Activated T-helper 1 cell treated with anti-CD3 and anti-CD28 coated beads, Interleukin-2, amount 50 U/mL, for 16 hours (primary cell): ENCODE results near the gene SMARCA2.

Source experiments
- DNase-seq, 2 donors: peaks; one replicate each; pipeline ENCODE4 v3.0.0-alpha.2; 2020; ENCODE audit warnings: low read depth in 1 of 2, low spot score in 1 of 2

Gene SMARCA2

GRCh38 chr9:2086971-2087370 is 71.8 kb downstream of the SMARCA2 start:
- no peak for DNase-seq

GRCh38 chr9:2087500-2088313 is 72.6 kb downstream of the SMARCA2 start:
- no peak for DNase-seq

- no peak for DNase-seq
Observed at GRCh38 chr9:2093920-2094597, 78.9 kb downstream of the SMARCA2 start.

- no peak for DNase-seq
Observed at GRCh38 chr9:2096376-2096970, 81.3 kb downstream of the SMARCA2 start.

GRCh38 chr9:2106666-2107065 is 91.5 kb downstream of the SMARCA2 start:
- no peak for DNase-seq

- no peak for DNase-seq
Observed at GRCh38 chr9:2107906-2108451, 92.8 kb downstream of the SMARCA2 start.

- no peak for DNase-seq
Observed at GRCh38 chr9:2109069-2109650, 94.0 kb downstream of the SMARCA2 start.

GRCh38 chr9:2110036-2110435 is 94.9 kb downstream of the SMARCA2 start:
- no peak for DNase-seq

- no peak for DNase-seq
Observed at GRCh38 chr9:2116073-2116472, 100.9 kb downstream of the SMARCA2 start.

- no peak for DNase-seq
Observed at GRCh38 chr9:2117527-2117926, 102.4 kb downstream of the SMARCA2 start.

GRCh38 chr9:2119566-2119965 is 104.4 kb downstream of the SMARCA2 start:
- no peak for DNase-seq

GRCh38 chr9:2120926-2121689 is 106.0 kb downstream of the SMARCA2 start:
- no peak for DNase-seq

GRCh38 chr9:2122299-2122698 is 107.2 kb downstream of the SMARCA2 start:
- DNase-seq, result no peak

- no peak for DNase-seq
Observed at GRCh38 chr9:2125906-2126305, 110.8 kb downstream of the SMARCA2 start.

GRCh38 chr9:2126331-2126803 is 111.2 kb downstream of the SMARCA2 start:
- DNase-seq, result no peak

GRCh38 chr9:2127486-2127885 is 112.3 kb downstream of the SMARCA2 start:
- no peak for DNase-seq

- no peak for DNase-seq
Observed at GRCh38 chr9:2128141-2128540, 113.0 kb downstream of the SMARCA2 start.

GRCh38 chr9:2128618-2129017 is 113.5 kb downstream of the SMARCA2 start:
- DNase-seq, result no peak

GRCh38 chr9:2130941-2131340 is 115.8 kb downstream of the SMARCA2 start:
- DNase-seq, result no peak

- no peak for DNase-seq
Observed at GRCh38 chr9:2132484-2133082, 117.4 kb downstream of the SMARCA2 start.
